AG20443 (cell line): ENCODE results near the gene RBM6.
"Not testable (repeated sequence)": the region's sequence is repeated elsewhere in the genome, so short reads cannot be mapped to it uniquely, and the experiment has no call there.

ENCODE experiments used
- DNase-seq: peaks from one replicate; pipeline ENCODE4 v3.0.0; 2012; ENCODE audit warnings: low spot score, mixed read lengths

The RBM6 gene

DNA sequence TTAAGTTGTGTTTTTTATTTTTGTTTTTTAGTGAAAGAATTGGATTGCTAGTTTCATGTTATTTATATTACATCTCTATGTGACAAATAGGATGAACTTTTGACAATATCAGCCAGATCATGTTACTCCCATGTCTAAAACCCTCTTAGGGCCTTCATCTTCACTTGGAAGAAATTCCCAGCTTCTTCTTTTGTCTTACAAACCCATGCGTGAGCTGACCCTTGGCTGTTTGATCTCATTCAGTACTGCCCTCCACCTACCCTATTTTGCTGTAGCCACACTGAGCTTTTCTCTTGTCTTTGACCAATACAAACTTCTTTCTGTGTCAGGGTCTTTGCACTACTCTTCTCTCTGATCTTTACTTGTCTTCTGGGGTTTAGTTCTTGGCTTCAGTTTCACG is 37.0 kb downstream of the RBM6 start:
- DNase-seq = no peak

DNA sequence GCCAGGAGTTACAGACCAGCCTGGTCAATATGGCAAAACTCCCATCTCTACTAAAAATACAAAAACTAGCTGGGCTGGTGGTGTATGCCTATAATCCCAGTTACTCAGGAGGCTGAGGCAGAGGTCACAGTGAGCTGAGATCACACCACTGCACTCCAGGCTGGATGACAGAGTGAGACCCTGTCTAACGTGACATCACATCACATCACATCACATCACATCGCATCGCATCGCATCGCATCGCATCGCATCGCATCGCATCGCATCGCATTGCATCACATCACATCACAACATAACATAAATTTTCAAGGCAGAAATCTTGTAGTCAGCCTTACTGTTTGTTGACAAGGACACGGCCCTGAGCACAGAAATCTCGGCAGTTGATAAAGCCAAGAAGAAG is 44.4 kb downstream of the RBM6 start:
- no peak for DNase-seq

DNA sequence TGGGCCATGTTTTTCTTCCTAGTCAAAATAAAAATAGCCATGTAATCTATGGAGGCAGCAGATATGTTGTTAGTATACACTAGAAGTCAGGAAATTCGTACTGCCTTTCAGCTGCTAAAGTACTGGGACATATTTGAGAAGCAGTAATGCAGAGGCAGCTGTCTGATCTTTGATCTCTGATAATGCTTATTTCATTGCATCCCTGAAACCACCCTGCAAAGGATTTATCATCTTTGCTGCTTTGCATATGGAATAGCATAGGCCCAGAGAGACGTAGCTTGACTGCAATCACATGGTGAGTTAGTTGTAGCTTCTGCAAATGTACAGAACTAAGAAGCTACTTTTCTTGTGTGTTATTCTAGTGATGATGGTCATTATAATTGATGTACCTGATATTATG is 52.4 kb downstream of the RBM6 start:
- no peak for DNase-seq

DNA sequence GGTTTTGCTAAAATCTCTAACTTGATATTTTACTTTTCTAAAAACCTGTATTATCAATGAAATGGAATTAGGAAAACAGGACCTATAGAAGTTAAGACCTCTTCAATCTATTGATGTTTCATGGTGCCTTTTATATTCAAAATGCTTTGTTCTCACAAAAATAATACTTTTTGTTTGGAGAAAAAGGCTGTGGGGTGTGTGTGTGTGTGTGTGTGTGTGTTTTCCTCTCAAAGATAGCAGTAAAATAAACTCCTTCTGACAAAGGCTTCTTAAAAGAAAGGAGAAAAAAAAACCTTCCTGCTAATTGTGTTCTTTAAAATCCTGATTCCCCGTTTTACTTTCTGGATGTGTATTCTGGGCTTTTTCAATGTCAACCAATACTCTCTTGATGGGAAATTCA is 54.5 kb downstream of the RBM6 start:
- no peak for DNase-seq

DNA sequence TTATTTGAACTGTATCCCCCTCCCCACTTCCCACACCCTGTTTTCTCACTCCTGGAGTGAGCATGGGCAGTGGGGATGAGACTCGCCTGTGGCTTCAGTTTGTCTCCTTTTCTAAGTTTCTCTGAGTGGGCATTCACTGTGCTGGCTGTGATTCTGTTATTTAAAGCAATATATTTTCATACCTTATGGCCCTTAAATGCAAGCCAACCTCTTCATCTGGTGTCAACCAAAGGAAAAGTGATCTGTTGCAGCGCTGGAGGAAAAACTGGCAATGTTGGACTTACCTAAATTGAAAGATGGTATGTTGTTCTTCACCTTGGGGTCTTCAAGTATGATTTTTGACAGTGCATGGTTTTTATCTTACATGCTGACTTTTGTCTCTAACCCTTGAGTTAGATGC is 56.1 kb downstream of the RBM6 start:
- DNase-seq = no peak

- DNase-seq = no peak
These were observed 57.9 kb downstream of the RBM6 start for GRCh38 chr3:49997862-49998261.

DNA sequence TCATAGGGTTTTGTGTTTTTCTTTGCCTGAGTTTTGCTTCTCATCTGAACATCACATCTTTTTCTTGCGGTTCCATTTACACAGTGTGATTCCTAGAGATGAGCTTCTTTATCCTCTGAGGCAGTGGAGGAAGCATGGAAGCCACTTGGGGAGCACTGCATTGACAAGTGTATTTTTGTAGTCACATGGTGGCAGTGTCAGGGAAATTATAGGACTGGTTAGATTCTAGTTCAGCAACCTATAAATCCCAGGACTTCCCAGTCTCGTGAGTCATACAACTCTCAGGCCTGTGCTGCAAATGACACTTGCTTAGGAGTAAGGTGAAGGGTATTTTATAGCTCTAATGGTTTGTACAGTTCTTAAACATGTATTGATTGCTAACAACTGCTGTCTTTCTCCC is 58.4 kb downstream of the RBM6 start:
- peak; percentile 18 for DNase-seq

DNA sequence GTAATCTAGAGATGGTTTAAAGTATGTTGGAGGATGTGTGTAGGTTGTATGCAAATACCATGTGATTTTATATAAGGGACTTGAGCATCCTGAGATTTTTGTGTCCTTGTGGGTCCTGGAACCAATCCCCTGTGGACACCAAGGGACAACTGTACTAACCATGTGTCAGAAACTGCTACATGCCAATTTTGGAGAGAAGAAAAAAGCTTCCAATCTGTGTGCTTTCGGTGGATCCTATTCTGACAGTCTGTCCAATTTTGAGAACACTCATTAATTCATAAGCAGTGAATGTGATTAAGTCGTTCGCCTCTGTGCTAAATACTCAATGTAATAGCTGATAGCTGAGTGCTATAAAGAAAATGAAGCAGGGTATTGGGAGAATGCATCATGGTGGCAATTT is 61.6 kb downstream of the RBM6 start:
- DNase-seq = no peak

- no peak for DNase-seq
These were observed 63.3 kb downstream of the RBM6 start for GRCh38 chr3:50003216-50003615.

DNA sequence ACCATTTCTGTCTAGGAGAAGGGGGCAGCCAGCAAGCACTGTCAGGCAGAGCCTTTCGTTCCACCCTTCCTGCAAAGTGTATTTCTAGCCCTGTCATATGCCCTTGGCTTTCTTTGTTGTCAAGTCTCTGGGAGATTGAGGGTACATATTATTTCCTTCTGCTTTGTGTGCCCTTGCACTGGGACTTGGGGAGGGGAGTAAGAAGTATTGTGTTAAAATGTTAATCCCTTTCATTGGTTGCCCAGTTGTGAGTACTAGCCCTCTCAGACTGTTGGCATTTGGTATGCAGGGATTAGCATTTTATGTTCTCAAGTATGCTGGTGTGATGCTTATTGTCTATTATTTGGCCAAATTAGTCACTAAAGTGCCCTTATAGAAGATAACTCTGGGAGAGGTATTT is 63.9 kb downstream of the RBM6 start:
- no peak for DNase-seq

DNA sequence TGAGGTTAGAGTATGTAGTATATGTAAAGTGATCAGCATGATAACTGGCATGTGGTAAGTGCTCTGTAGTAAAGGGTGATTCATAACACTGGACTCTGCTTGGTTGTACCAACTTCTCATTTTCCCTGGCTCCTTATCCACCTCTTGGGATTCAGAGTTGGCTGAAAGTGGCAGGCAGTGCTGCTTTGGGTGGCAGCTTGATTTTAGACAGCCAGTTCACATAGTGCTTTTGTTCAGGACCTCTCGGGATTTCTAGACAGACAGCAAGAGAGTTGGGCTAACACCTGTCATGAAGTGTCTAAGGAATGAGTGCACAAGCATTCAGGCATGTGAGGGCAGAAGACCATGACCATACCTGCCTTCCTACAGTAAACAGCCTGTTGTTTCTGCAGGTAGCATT is 69.0 kb downstream of the RBM6 start:
- peak; percentile 32 for DNase-seq

DNA sequence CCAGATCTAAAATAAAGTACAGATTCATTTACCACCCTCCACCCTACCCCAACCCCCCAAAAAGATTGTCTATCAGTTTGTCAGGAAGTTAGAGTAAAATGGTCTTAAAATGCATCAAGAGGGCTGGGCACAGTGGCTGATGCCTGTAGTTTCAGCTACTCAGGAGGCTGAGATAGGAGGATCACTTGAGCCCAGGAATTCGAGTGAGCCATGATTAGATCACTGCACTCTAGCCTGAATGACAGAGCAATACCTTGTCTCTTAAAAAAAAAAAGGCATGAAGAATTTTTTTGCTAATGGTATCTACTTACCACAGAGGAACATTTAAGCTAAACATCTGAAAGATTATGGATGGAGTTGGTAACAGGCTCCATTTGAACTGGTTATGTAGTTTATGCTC is 71.0 kb downstream of the RBM6 start:
- DNase-seq = no peak

DNA sequence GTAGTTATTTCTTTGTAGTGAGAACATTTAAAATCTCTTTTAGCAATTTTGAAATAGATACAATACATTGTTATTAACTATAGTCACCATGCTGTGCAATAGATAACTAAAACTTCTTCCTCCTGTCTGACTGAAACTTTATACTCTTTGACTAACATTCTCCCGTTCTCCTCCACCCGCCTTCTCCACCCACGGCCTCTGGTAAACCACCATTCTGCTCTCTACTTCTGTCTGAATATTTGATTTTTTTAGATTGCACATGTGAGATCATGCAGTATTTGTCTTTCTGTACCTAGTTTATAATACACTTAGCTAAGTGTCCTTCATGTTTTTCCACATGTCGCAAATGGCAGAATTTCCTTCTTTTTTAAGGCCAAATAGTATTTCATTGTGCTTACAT is 76.0 kb downstream of the RBM6 start:
- no peak for DNase-seq

DNA sequence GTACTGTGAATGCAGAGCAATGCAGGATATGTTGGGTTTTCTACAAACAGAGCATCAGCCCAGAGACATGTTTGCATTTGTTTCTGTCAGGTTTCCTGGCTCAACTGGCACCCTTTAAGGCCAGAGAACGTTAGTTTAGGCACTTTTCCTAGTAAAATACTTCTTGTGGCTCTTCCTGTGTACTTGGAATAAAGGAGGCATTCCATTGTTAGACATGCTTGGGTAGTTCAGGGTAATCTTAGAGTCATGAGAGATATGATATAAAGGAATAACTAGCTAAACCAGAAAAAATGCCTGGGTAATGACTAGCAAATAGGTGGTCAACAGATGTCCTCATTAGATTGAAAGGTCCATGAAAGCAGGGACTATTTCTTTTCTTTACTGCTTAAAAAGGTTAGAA is 88.4 kb downstream of the RBM6 start:
- peak; percentile 65 for DNase-seq

- DNase-seq = not testable (repeated sequence)
These were observed 91.3 kb downstream of the RBM6 start for GRCh38 chr3:50031201-50031600.

DNA sequence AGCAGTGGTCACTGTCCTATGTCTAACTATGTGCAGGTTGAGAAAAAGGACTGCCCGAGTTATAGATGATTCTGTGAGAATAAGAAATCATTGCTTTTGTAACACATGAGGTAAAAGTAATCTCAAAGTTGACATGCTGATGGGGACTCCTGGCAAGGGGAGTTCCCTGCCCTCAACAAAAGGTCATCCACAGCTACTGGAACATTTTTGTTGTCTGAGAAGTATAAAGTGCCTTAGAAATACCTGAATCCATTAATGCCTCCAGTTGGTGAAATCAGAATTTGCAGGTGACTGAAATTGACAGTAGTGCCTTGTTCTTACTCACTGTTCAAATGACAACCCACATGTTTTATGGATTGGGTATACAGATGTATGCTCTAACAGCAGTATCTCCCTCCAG is 105.0 kb downstream of the RBM6 start:
- DNase-seq = no peak

- no peak for DNase-seq
These were observed 107.5 kb downstream of the RBM6 start for GRCh38 chr3:50047426-50047825.

- DNase-seq = peak; percentile 43
These were observed 110.4 kb downstream of the RBM6 start for GRCh38 chr3:50050361-50050760.

- DNase-seq = no peak
These were observed 117.8 kb downstream of the RBM6 start for GRCh38 chr3:50057756-50058155.

GRCh38 chr3:50068134-50068533 is 128.2 kb downstream of the RBM6 start:
- DNase-seq = no peak

DNA sequence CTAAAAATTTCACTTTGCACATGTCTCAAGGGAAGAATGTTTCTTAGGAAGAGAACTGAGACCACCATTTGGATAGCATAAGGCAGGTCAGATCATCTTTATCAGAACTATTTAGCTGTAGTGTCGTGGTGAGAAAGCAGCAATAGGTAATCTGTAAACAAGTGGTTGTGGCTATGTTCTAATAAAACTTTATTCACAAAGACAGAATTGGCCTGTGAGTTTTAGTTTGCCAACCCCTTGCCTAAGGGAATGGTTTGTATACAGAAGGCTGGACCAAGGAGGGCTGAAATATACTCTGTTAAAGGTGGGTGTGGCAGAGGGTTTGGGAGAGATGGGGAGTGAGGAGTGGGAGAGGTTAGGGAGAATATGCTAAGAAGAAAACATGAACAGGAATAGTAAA is 138.1 kb downstream of the RBM6 start:
- DNase-seq = no peak

DNA sequence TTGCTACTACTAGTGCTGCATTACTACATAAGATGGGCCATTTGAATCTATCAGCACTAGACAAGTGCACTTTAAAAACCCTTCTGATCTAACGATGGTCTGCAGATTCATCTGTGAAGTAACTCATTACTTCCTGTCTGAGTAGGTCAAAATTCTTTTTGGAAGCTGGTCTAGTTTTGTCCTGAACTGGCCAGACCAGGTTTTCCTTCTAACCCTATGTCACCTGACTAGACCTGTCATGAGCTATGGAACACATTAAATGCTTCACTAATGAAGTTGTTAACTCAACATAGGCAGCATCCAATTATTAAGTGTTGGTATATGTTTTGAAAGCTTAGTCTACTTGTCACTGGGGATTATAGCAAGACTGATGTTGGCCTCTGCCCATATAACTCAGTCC is 138.7 kb downstream of the RBM6 start:
- DNase-seq = no peak

DNA sequence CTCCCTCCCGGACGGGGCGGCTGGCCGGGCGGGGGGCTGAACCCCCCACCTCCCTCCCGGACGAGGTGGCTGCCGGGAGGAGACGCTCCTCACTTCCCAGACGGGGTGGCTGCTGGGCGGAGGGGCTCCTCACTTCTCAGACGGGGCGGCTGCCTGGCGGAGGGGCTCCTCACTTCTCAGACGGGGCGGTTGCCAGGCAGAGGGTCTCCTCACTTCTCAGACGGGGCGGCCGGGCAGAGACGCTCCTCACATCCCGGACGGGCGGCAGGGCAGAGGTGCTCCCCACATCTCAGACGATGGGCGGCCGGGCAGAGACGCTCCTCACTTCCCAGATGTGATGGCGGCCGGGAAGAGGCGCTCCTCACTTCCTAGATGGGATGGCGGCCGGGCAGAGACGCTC is 145.0 kb downstream of the RBM6 start:
- not testable (repeated sequence) for DNase-seq

DNA sequence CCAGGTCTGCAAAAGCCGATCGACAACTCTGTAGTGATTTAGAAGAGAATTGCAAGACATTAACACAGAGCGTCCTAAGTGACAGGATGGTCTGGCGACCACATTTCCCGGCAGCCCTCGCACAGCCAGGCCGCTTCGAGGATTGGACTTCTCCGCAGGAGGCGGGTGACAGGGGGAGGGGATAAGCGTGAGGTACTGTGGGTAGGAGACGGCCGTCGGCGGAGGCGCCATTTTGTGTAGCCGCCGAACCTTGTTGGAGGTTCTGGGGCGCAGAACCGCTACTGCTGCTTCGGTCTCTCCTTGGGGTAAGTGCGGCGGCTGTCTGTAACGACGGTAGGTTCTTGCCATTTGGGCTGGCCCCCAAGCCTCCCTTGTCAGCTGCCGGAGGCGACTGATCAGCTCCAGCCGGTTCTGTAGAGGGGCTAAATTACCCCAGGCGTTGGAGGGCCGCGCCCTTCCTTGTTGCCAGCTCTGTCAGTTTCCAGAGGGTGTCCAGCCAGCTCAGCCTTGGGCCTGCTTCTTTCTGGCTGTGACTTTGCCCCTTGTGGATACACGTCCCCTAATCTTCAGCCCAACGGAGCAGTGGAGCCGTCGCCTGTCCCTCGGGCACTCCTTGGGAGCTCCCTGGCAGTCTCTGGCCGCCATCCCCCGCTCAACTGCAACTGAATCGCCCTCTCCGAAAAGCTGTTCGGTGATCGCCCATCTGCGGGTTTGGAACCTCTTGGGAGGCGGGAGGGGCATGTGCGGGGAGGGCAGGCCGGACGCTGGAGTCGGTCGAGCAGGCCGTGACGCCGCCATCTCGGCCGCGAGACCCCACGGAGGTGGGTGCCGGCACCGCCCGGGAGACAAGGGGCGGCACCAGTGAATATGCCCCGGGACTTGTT is 149.0 kb downstream of the RBM6 start, which contains the start of gene RBM5:
Gene RBM5, plus strand, starts transcription at position 195 of the 884 bp plus-strand sequence. CDS start 1,516 bp downstream, outside the sequence.
- DNase-seq = peak; percentile 98
